ENCODE results near the gene IPO4. TPM values are rescaled to one million over a fixed set of nuclear protein-coding genes. Genes with fewer than 3 reads are reported as not detected.

Gene IPO4
- total RNA-seq, 1 donor from 2014 or later = 59.3 TPM

- Histone ChIP-seq H3K4me3 (ENCODE audit: low read depth, low read length) (no peak overlapping the region), H3K27me3 (ENCODE audit: control insufficient read depth, insufficient read depth, low read length) (no peaks in the 10 kb centered on the region), H3K36me3 (ENCODE audit: control insufficient read depth, insufficient read depth, low read length) (peaks cover 9% of the 10 kb centered on the region)
- no peak for DNase-seq (ENCODE audit: low read depth)
- no peak for TF ChIP-seq CTCF (IDR thresholded peaks at IDR 0.05; ENCODE audit: insufficient read depth, low read length, poor library complexity, severe bottlenecking)
These were observed 38.0 kb downstream of the IPO4 start for GRCh38 chr14:24150567-24150966.

GRCh38 chr14:24150061-24150460 lies 38.6 kb downstream of the IPO4 start:
- Histone ChIP-seq H3K36me3 (ENCODE audit: control insufficient read depth, insufficient read depth, low read length) (peaks cover 8% of the 10 kb centered on the region), H3K27me3 (ENCODE audit: control insufficient read depth, insufficient read depth, low read length) (no peaks in the 10 kb centered on the region), H3K4me3 (ENCODE audit: low read depth, low read length) (no peak overlapping the region)
- no peak for DNase-seq (ENCODE audit: low read depth)
- no peak for TF ChIP-seq CTCF (IDR thresholded peaks at IDR 0.05; ENCODE audit: insufficient read depth, low read length, poor library complexity, severe bottlenecking)

DNA sequence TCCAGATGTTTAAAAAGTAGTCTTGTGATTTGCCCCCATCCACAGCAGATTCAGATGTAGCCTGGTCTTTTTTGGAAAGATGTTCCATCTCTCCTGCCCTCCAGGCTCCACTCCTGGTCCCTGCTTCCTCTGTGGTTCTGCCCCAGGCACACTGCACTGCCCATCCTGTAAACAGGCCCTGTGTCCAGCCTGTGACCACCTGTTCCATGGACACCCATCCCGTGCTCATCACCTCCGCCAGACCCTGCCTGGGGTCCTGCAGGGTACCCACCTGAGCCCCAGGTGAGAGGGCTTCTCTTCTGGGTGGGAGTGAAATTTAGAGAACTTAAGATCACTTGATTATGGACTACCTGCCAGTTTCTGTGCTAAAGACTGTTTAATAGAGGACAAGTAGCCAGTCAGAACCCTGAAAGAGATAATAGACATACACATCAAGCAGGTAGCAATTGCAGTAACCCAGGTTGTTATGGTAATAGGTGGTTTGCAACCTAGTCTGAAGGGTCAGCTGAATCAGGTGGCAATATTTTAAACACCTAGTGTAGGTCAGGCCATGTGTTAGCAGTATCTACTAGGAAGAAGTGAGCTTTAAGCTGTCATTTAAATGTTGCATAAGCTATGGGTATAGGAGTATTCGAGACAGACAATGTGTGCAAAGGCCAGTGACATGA lies 39.2 kb downstream of the IPO4 start:
- no peak for TF ChIP-seq CTCF (IDR thresholded peaks at IDR 0.05; ENCODE audit: insufficient read depth, low read length, poor library complexity, severe bottlenecking)
- no peak overlapping the region for H3K4me3 ChIP-seq (ENCODE audit: low read depth, low read length)
- DNase-seq (ENCODE audit: low read depth) = no peak
- H3K36me3 ChIP-seq (ENCODE audit: control insufficient read depth, insufficient read depth, low read length) = peaks cover 8% of the 10 kb centered on the region
- no peaks in the 10 kb centered on the region for H3K27me3 ChIP-seq (ENCODE audit: control insufficient read depth, insufficient read depth, low read length)

- Histone ChIP-seq H3K27me3 (ENCODE audit: control insufficient read depth, insufficient read depth, low read length) (no peaks in the 10 kb centered on the region), H3K4me3 (ENCODE audit: low read depth, low read length) (peak overlapping the region; percentile 89), H3K36me3 (ENCODE audit: control insufficient read depth, insufficient read depth, low read length) (peaks cover 8% of the 10 kb centered on the region)
- DNase-seq (ENCODE audit: low read depth) = no peak
- no peak for TF ChIP-seq CTCF (IDR thresholded peaks at IDR 0.05; ENCODE audit: insufficient read depth, low read length, poor library complexity, severe bottlenecking)
These were observed 40.7 kb downstream of the IPO4 start for GRCh38 chr14:24147761-24148428.

- peak; percentile 92 for DNase-seq (ENCODE audit: low read depth)
- peak within 1 kb of the TSS; percentile 89 for H3K4me3 ChIP-seq (ENCODE audit: low read depth, low read length)
- no peak for TF ChIP-seq CTCF (IDR thresholded peaks at IDR 0.05; ENCODE audit: insufficient read depth, low read length, poor library complexity, severe bottlenecking)
- no peaks in the 10 kb centered on the region for H3K27me3 ChIP-seq (ENCODE audit: control insufficient read depth, insufficient read depth, low read length)
- H3K36me3 ChIP-seq (ENCODE audit: control insufficient read depth, insufficient read depth, low read length) = peaks cover 8% of the 10 kb centered on the region
These were observed 41.4 kb downstream of the IPO4 start, which contains the start of gene RNF31 for GRCh38 chr14:24146978-24147760. Gene RNF31, plus strand, starts transcription at chr14:24147498. Its CDS starts 201 bp downstream, at chr14:24147699.
